GM19193 (cell line): ENCODE measurements around the gene CASK.

Experiments used
- POLR2A ChIP-seq: IDR thresholded peaks from 4 replicates; pipeline ENCODE4 v1.6.1; 2011; ENCODE audit not compliant: insufficient read depth, insufficient read length; ENCODE audit errors: extremely low read depth

CASK gene

GRCh38 chrX:41711021-41711667, 212.2 kb downstream of the CASK start:
- TF ChIP-seq POLR2A = no peak

GRCh38 chrX:41708486-41708885, 214.9 kb downstream of the CASK start:
- TF ChIP-seq POLR2A = no peak

GRCh38 chrX:41707218-41707617, 216.1 kb downstream of the CASK start:
- TF ChIP-seq POLR2A = no peak

GRCh38 chrX:41705680-41706374, 217.5 kb downstream of the CASK start:
- TF ChIP-seq POLR2A = no peak

- TF ChIP-seq POLR2A = no peak
Measured at GRCh38 chrX:41705042-41705441, 218.3 kb downstream of the CASK start.

GRCh38 chrX:41703574-41704029, 219.8 kb downstream of the CASK start:
- no peak for TF ChIP-seq POLR2A

GRCh38 chrX:41695426-41695825, 227.9 kb downstream of the CASK start:
- TF ChIP-seq POLR2A = no peak

GRCh38 chrX:41693024-41693423, 230.3 kb downstream of the CASK start:
- TF ChIP-seq POLR2A = no peak

GRCh38 chrX:41692162-41692749, 231.1 kb downstream of the CASK start:
- no peak for TF ChIP-seq POLR2A

GRCh38 chrX:41689711-41690110, 233.6 kb downstream of the CASK start:
- TF ChIP-seq POLR2A = no peak

- no peak for TF ChIP-seq POLR2A
Measured at GRCh38 chrX:41688835-41689234, 234.5 kb downstream of the CASK start, which contains the start of gene GPR34. Gene GPR34, plus strand, starts transcription at chrX:41688973. Its CDS starts 6,661 bp downstream, at chrX:41695634.

- TF ChIP-seq POLR2A = no peak
Measured at GRCh38 chrX:41688156-41688555, 235.2 kb downstream of the CASK start.

GRCh38 chrX:41686788-41687187, 236.6 kb downstream of the CASK start:
- TF ChIP-seq POLR2A = no peak

- TF ChIP-seq POLR2A = no peak
Measured at GRCh38 chrX:41684940-41685339, 238.4 kb downstream of the CASK start.

GRCh38 chrX:41684138-41684537, 239.2 kb downstream of the CASK start:
- no peak for TF ChIP-seq POLR2A
